Peyer's patch (tissue), 4 donors: Measurements from ENCODE around the gene CYP27B1. TPM values are rescaled to one million over a fixed set of nuclear protein-coding genes. Genes with fewer than 3 reads are reported as not detected.

ENCODE experiments used
- DNase-seq, 3 donors: peaks; one replicate each; pipeline ENCODE4 v3.0.0-alpha.2; 2017 to 2019
- H3K27ac ChIP-seq, 4 donors: fragments of 200-600 bp; sonication (generic); one replicate each; pipeline ENCODE4 v1.5.1; 2016 to 2019
- H3K27me3 ChIP-seq, 2 donors: fragments of 200-600 bp; sonication (generic); one replicate each; pipeline ENCODE4 v1.5.1; 2019
- H3K36me3 ChIP-seq, 3 donors: fragments of 200-600 bp; sonication (generic); one replicate each; pipeline ENCODE4 v1.5.1; 2016 to 2019
- H3K4me1 ChIP-seq, 4 donors: fragments of 200-600 bp; sonication (generic); one replicate each; pipeline ENCODE4 v1.5.1; 2016 to 2019
- H3K4me3 ChIP-seq, 4 donors: fragments of 200-600 bp; sonication (generic); 1 replicate in 3 of 4; 2 replicates in 1 of 4; pipeline ENCODE4 v1.5.1; 2016 to 2019; ENCODE audit warnings: mild to moderate bottlenecking in 1 of 4
- H3K9me3 ChIP-seq, 4 donors: fragments of 200-600 bp; sonication (generic); one replicate each; pipeline ENCODE4 v1.5.1; 2016 to 2019; ENCODE audit warnings: mild to moderate bottlenecking in 1 of 4
- CTCF ChIP-seq, 6 experiments: fragments of 450-650 bp in 4 of 6; fragments of 200-600 bp in 2 of 6; sonication (generic) in 1 of 6; IDR thresholded peaks; one replicate each; pipeline ENCODE4 v1.5.1; 2017 to 2019; ENCODE audit warnings: antibody characterized with exemption in 6 of 6, mild to moderate bottlenecking in 3 of 6, moderate library complexity in 1 of 6
- POLR2A ChIP-seq, 2 donors: fragments of 450-650 bp; IDR thresholded peaks; one replicate each; pipeline ENCODE4 v1.5.1; 2017; ENCODE audit warnings: antibody characterized with exemption in 2 of 2, mild to moderate bottlenecking in 2 of 2, moderate library complexity in 2 of 2
- total RNA-seq, 4 donors: library from RNA; depleted of rRNA; stranded (reverse); fragments of >200 nt; gene quantifications; one replicate each; pipeline ENCODE4 v1.1.0, GENCODE V29; 2016

Gene CYP27B1
- total RNA-seq, 4 donors from 2014 or later, result 1.7 TPM; not detected in 3

- Histone ChIP-seq H3K4me3 (no peak overlapping the region), H3K27me3 (peaks cover 0 to 13% of the 10 kb centered on the region in 2 donors), H3K4me1 (peaks cover 0 to 37% (median 25%) of the 10 kb centered on the region in 4 donors), H3K36me3 (no peaks in the 10 kb centered on the region), H3K27ac (no peak overlapping the region), H3K9me3 (no peaks in the 10 kb centered on the region)
- no peak for DNase-seq
- no peak for TF ChIP-seq POLR2A (IDR thresholded peaks at IDR 0.05)
- no peak for TF ChIP-seq CTCF (IDR thresholded peaks at IDR 0.05)
Observed at GRCh38 chr12:57767876-57768275, 998 bp upstream of the CYP27B1 start.

GRCh38 chr12:57767305-57767698 is 424 bp upstream of the CYP27B1 start:
- H3K4me1 ChIP-seq, result peaks cover 0 to 37% (median 25%) of the 10 kb centered on the region in 4 donors
- H3K4me3 ChIP-seq, result no peak overlapping the region
- H3K27ac ChIP-seq, result no peak overlapping the region
- H3K27me3 ChIP-seq, result peaks cover 0 to 13% of the 10 kb centered on the region in 2 donors
- H3K36me3 ChIP-seq, result no peaks in the 10 kb centered on the region
- no peaks in the 10 kb centered on the region for H3K9me3 ChIP-seq
- TF ChIP-seq CTCF (IDR thresholded peaks at IDR 0.05) (no peak), POLR2A (IDR thresholded peaks at IDR 0.05) (no peak)
- no peak for DNase-seq

- no peaks in the 10 kb centered on the region for H3K9me3 ChIP-seq
- peak overlapping the region; percentile 41 to 59 (median 52) for H3K4me3 ChIP-seq
- peaks cover 0 to 30% (median 22%) of the 10 kb centered on the region in 4 donors for H3K4me1 ChIP-seq
- no peaks in the 10 kb centered on the region for H3K36me3 ChIP-seq
- no peak for TF ChIP-seq POLR2A (IDR thresholded peaks at IDR 0.05)
- no peak for TF ChIP-seq CTCF (IDR thresholded peaks at IDR 0.05)
- peak in 1 of 3 donors; percentile 58 for DNase-seq
- no peak overlapping the region for H3K27ac ChIP-seq
- peaks cover 0 to 13% of the 10 kb centered on the region in 2 donors for H3K27me3 ChIP-seq
Observed at GRCh38 chr12:57765698-57766463, 997 bp downstream of the CYP27B1 start.

DNA sequence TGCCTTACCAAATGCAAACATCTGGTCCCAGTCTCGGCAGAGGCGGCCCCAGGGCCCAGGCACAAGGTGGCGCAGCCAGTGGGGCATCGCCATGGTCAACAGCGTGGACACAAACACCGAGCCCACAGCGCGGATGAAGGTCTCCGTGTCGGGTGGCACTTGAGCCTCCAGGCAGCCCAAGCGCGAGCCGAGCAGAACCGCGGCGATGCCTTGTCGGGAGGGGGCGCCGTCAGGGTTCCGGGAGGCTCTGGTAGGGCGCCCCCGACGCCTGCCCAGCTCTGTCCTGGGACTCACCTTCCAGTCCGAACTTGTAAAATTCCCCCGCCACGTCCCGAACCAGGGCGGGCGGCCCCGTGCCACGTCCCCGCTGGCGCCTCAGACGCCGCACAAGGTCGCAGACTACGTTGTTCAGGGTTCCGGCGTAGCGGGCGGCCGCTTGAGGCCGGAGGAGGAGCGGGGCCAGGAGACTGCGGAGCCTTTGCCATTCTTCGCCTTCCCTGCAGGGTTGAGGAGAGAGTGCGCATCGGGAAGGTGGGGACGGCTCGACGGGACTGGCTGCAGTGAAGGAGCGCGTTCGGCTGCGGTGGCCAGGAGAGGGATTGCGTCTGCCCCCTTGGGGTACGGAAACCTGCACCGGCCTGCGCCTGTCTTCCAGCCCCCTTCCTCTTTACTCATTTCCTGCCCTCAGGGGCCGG is 1.7 kb downstream of the CYP27B1 start:
- H3K4me1 ChIP-seq, result peaks cover 0 to 28% (median 22%) of the 10 kb centered on the region in 4 donors
- peak; percentile 41 to 78 (median 70) for DNase-seq
- H3K9me3 ChIP-seq, result no peaks in the 10 kb centered on the region
- H3K4me3 ChIP-seq, result peak overlapping the region; percentile 41 to 59 (median 52)
- H3K27me3 ChIP-seq, result peaks cover 0 to 13% of the 10 kb centered on the region in 2 donors
- peak in 5 of 6 experiments; percentile 1 to 24 (median 16) for TF ChIP-seq CTCF (IDR thresholded peaks at IDR 0.05)
- no peak for TF ChIP-seq POLR2A (IDR thresholded peaks at IDR 0.05)
- H3K36me3 ChIP-seq, result no peaks in the 10 kb centered on the region
- peak overlapping the region in 1 of 4 donors; percentile 19 for H3K27ac ChIP-seq

DNA sequence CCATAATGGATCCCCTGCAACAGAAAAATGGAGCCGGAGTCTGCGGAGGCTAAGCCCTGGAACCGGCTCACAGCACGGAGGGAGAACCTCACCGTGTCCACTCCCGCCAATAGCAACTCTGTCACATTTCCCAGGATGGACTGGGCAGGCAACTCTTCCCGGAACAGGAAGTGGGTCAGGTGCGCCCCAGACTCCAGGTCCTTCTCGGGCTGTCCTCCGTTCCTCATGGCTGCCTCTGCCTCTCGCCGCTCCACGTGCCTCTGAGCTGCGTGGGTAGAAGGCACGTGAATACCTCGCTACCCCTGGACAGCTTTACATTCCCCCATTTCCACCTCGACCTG is 2.2 kb downstream of the CYP27B1 start:
- H3K27me3 ChIP-seq, result peaks cover 0 to 13% of the 10 kb centered on the region in 2 donors
- DNase-seq, result no peak
- no peaks in the 10 kb centered on the region for H3K9me3 ChIP-seq
- H3K4me3 ChIP-seq, result peak overlapping the region; percentile 41 to 59 (median 52)
- peak overlapping the region in 1 of 4 donors; percentile 19 for H3K27ac ChIP-seq
- TF ChIP-seq CTCF (IDR thresholded peaks at IDR 0.05) (no peak), POLR2A (IDR thresholded peaks at IDR 0.05) (peak in 1 of 2 donors; percentile 14)
- peaks cover 0 to 28% (median 22%) of the 10 kb centered on the region in 4 donors for H3K4me1 ChIP-seq
- no peaks in the 10 kb centered on the region for H3K36me3 ChIP-seq
